ENCODE results near the gene PARD3B. TPM values are rescaled to one million over a fixed set of nuclear protein-coding genes. Genes with fewer than 3 reads are reported as not detected.

PARD3B gene
- total and polyA plus RNA-seq, 2 of the 4 experiments (the other 2 are of a cell fraction) = 3.3 to 15.6 TPM

DNA sequence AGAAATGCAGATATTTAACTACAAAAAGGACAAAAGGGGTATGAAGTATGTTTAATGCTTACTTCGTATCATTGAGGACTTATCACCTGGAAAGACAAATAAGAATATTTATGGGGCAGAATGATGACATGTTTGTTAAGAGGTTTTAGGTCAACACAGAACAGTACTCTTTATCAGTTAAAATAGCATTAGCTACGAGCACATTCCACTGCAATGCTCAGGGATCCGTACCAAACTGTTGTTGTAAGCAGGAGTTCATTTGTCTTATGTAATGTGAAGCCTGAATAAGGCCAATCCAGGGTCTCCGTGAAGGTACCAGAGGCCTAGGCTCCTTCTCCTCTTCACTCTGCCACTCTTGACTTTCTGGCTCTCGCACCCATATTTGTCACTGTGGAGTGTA, 671.3 kb downstream of the PARD3B start:
- H2BK20ac ChIP-seq (ENCODE audit: low read depth, low read length) = no peak overlapping the region
- no peak overlapping the region for H3K23ac ChIP-seq (ENCODE audit: low read depth, low read length)
- no peak overlapping the region for H3K4me2 ChIP-seq (ENCODE audit: low read depth, low read length)
- no peak overlapping the region for H3K4ac ChIP-seq (ENCODE audit: low read depth, low read length)
- no peak for TF ChIP-seq RCOR1 (IDR thresholded peaks at IDR 0.05; ENCODE audit: insufficient replicate concordance, low read length)
- TF ChIP-seq RAD21 (IDR thresholded peaks at IDR 0.05; ENCODE audit: low read length) = no peak
- no peak for TF ChIP-seq MAFK (IDR thresholded peaks at IDR 0.05; ENCODE audit: low read depth, low read length)
- no peak for TF ChIP-seq MXI1 (IDR thresholded peaks at IDR 0.05; ENCODE audit: borderline replicate concordance, low read depth, low read length)
- TF ChIP-seq RFX5 (IDR thresholded peaks at IDR 0.05; ENCODE audit: low read depth, low read length) = no peak
- no peak for TF ChIP-seq CEBPB (IDR thresholded peaks at IDR 0.05; ENCODE audit: low read depth, low read length)
- no peak for TF ChIP-seq CTCF (conservative IDR thresholded peaks at IDR 0.05; ENCODE audit: low read depth, low read length)
- no peak for TF ChIP-seq POLR2A (IDR thresholded peaks at IDR 0.05; ENCODE audit: low read depth, low read length)
- TF ChIP-seq, protein P1, sequence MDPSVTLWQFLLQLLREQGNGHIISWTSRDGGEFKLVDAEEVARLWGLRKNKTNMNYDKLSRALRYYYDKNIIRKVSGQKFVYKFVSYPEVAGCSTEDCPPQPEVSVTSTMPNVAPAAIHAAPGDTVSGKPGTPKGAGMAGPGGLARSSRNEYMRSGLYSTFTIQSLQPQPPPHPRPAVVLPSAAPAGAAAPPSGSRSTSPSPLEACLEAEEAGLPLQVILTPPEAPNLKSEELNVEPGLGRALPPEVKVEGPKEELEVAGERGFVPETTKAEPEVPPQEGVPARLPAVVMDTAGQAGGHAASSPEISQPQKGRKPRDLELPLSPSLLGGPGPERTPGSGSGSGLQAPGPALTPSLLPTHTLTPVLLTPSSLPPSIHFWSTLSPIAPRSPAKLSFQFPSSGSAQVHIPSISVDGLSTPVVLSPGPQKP (IDR thresholded peaks at IDR 0.05; ENCODE audit: borderline replicate concordance, low read depth, low read length) = no peak
- TF ChIP-seq, protein P2, sequence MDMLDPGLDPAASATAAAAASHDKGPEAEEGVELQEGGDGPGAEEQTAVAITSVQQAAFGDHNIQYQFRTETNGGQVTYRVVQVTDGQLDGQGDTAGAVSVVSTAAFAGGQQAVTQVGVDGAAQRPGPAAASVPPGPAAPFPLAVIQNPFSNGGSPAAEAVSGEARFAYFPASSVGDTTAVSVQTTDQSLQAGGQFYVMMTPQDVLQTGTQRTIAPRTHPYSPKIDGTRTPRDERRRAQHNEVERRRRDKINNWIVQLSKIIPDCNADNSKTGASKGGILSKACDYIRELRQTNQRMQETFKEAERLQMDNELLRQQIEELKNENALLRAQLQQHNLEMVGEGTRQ (IDR thresholded peaks at IDR 0.05; ENCODE audit: low read depth, low read length) = no peak
- no peak for TF ChIP-seq FOS (IDR thresholded peaks at IDR 0.05; ENCODE audit: low read depth, low read length)
- TF ChIP-seq CHD1 (IDR thresholded peaks at IDR 0.05; ENCODE audit: low read depth, low read length) = no peak
- TF ChIP-seq MAZ (IDR thresholded peaks at IDR 0.05; ENCODE audit: borderline replicate concordance, low read depth, low read length) = no peak
- no peak for TF ChIP-seq SMC3 (IDR thresholded peaks at IDR 0.05; ENCODE audit: low read depth, low read length)
- no peak for TF ChIP-seq BHLHE40 (IDR thresholded peaks at IDR 0.05; ENCODE audit: low read depth, low read length)
- TF ChIP-seq NFE2L2 (IDR thresholded peaks at IDR 0.05; ENCODE audit: low read depth, low read length) = no peak
- H3K18ac ChIP-seq (ENCODE audit: low read depth, low read length) = no peak overlapping the region
- no peak overlapping the region for H4K8ac ChIP-seq (ENCODE audit: low read depth in 2 of 2, low read length in 2 of 2)
- no peak overlapping the region for H4K5ac ChIP-seq (ENCODE audit: low read depth, low read length)
- no peak overlapping the region for H2AFZ ChIP-seq (replicated peaks; ENCODE audit: low read length, poor library complexity)
- DNase-seq (no peak), ATAC-seq (ENCODE audit: low read depth) (no peak)
- H2BK120ac ChIP-seq (ENCODE audit: low read depth, low read length) = no peak overlapping the region
- no peaks in the 10 kb centered on the region for H3K27me3 ChIP-seq (ENCODE audit: control insufficient read depth, insufficient read depth, low read length)
- no peak overlapping the region for H3K14ac ChIP-seq (replicated peaks; ENCODE audit: low read depth, low read length)
- H2AK9ac ChIP-seq (replicated peaks; ENCODE audit: low read depth, low read length, poor library complexity) = no peak overlapping the region
- intact Hi-C loops (cut with micrococcal nuclease) (no loop called here), dilution Hi-C loops (cut with HindIII; ENCODE audit: low sequenced_read_pairs, unreplicated experiment) (no loop called here), in situ Hi-C loops (cut with MboI; ENCODE audit: low sequenced_read_pairs) (no loop called here)
- H2AK5ac ChIP-seq (ENCODE audit: low read depth, low read length) = no peak overlapping the region
- no peak overlapping the region for H2BK5ac ChIP-seq (ENCODE audit: low read depth, low read length, poor library complexity, severe bottlenecking)
- H3K4me1 ChIP-seq (ENCODE audit: control insufficient read depth, insufficient read depth, low read length) = peaks cover 3% of the 10 kb centered on the region; the same call in 1 of the 2 replicates
- H4K20me1 ChIP-seq (ENCODE audit: insufficient read depth, low read length) = no peaks in the 10 kb centered on the region
- no peak overlapping the region for H3K27ac ChIP-seq (ENCODE audit: insufficient read depth, low read length)
- H3K56ac ChIP-seq (ENCODE audit: extremely low read depth, insufficient read depth, low read length) = no peak overlapping the region
- no peaks in the 10 kb centered on the region for H3K79me1 ChIP-seq (ENCODE audit: low read depth in 1 of 2, low read length in 2 of 2)
- no peak overlapping the region for H2BK15ac ChIP-seq (ENCODE audit: low read depth, low read length)
- ChIA-PET CTCF (no interaction called here), POLR2A (ENCODE audit: unreplicated experiment) (no interaction called here)
- no peak overlapping the region for H3K4me3 ChIP-seq (ENCODE audit: insufficient read depth, low read depth, low read length)
- H4K91ac ChIP-seq (ENCODE audit: insufficient read depth, low read depth, low read length) = no peak overlapping the region
- no TSS peak for BruUV-seq (replicated peaks)
- WGBS, 2 experiments (ENCODE audit: extremely low coverage in 2 of 2, insufficient read length in 1 of 2) = no CpG with 5 or more reads among the region's 5 CpGs
- H3K36me3 ChIP-seq (ENCODE audit: control insufficient read depth, insufficient read depth, low read length) = no peaks in the 10 kb centered on the region
- no peak overlapping the region for H3K9ac ChIP-seq (ENCODE audit: low read depth, low read length)
- no peaks in the 10 kb centered on the region for H3K9me3 ChIP-seq (ENCODE audit: control insufficient read depth, insufficient read depth, low read length)
- peaks cover 8% of the 10 kb centered on the region for H3K9me1 ChIP-seq (ENCODE audit: insufficient read depth, low read length)
